Pancreas (tissue), 10 donors: ENCODE results near the gene NBPF11. TPM values are rescaled to one million over a fixed set of nuclear protein-coding genes. Genes with fewer than 3 reads are reported as not detected.
A peak's percentile ranks its signal among the peaks of the same experiment; 100 is the strongest.

Experiments
- ATAC-seq, 4 donors: fragments of 200-7000 bp; cut with Tn5 transposase; one replicate each; pipeline versions ENCODE4 v1.8.0 to v1.9.1; 2020; ENCODE audit warnings: mild to moderate bottlenecking in 4 of 4, moderate library complexity in 4 of 4
- DNase-seq, 6 donors: peaks; one replicate each; pipeline ENCODE4 v3.0.0-alpha.2; 2020
- FAIRE-seq: peaks from 2 replicates; lab custom pipeline; 2012; peaks lifted over from hg19 to GRCh38; lab: Jason Lieb, UNC
- H3K27ac ChIP-seq, 4 donors: fragments of 200-600 bp; sonication (generic); 1 replicate in 3 of 4; 2 replicates in 1 of 4; pipeline versions ENCODE4 v1.5.0 to v1.8.0; 2020
- H3K27me3 ChIP-seq, 4 donors: fragments of 200-600 bp; one replicate each; pipeline ENCODE4 v1.8.0; 2021
- H3K36me3 ChIP-seq, 3 donors: fragments of 200-600 bp; sonication (generic) in 1 of 3; one replicate each; pipeline versions ENCODE4 v1.5.0 to v1.8.0; 2020 to 2021
- H3K4me1 ChIP-seq, 3 donors: fragments of 200-600 bp; one replicate each; pipeline ENCODE4 v1.8.0; 2021
- H3K4me3 ChIP-seq, 4 donors: fragments of 200-600 bp; sonication (generic) in 2 of 4; one replicate each; pipeline versions ENCODE4 v1.5.0 to v1.8.0; 2020 to 2021
- H3K9me3 ChIP-seq, 4 donors: fragments of 200-600 bp; one replicate each; pipeline ENCODE4 v1.8.0; 2021
- WGBS, 2 donors: extraction: QIAGEN DNeasy Blood & Tissue Kit; methylation state at CpG; one replicate each; pipeline ENCODE4 v1.1.7; 2013; 5-methylcytosine and 5-hydroxymethylcytosine counted together
- intact Hi-C, 3 donors: fragments of 100-400 bp; cut with DNase I; formaldehyde crosslinking; loops; one replicate each; pipeline versions ENCODE4 v1.11.1 to v1.14.2; 2022
- polyA plus RNA-seq, 2 donors: library from polyadenylated mRNA; stranded (reverse); fragments of 200-250 nt; gene quantifications; one replicate each; pipeline ENCODE4 v1.2.3, GENCODE V29; 2013
- total RNA-seq, 6 donors: library from RNA; stranded (reverse); fragmentation: NEBNext Ultra II Directional in 4 of 6; extraction: Animal tissue kit (Norgen Biotek cat#: 25700) in 4 of 6; gene quantifications; one replicate each; pipeline versions ENCODE4 v1.2.1 to v1.2.4, GENCODE V29; 2021 to 2023
- TF ChIP-seq, protein P1 (sequence below), 4 donors: fragments of 200-600 bp; sonication (generic) in 3 of 4; IDR thresholded peaks; one replicate each; pipeline versions ENCODE4 v1.5.0 to v1.8.0; 2021; ENCODE audit warnings: antibody characterized with exemption in 4 of 4
- donor health status: healthy with polysubstance abuse.
- donor health status: DM: no; HTN: no; CAD: no; lungs with moderate emphysema.
- donor health status: DM: no; HTN: no; CAD: no.
- donor health status: control.
- donor health status: control.
- donor health status: Bipolar disorder and iron deficiency.
- donor health status: DM: yes; HTN: yes; CAD: no.
- donor health status: DM: no; HTN: no; CAD: no.
- donor health status: DM: no; HTN: no; CAD: no.
- donor health status: DM: yes; HTN: yes; CAD: no.

Gene NBPF11
- total and polyA plus RNA-seq, 8 donors = 4.0 to 9.8 (median 6.3) TPM

DNA sequence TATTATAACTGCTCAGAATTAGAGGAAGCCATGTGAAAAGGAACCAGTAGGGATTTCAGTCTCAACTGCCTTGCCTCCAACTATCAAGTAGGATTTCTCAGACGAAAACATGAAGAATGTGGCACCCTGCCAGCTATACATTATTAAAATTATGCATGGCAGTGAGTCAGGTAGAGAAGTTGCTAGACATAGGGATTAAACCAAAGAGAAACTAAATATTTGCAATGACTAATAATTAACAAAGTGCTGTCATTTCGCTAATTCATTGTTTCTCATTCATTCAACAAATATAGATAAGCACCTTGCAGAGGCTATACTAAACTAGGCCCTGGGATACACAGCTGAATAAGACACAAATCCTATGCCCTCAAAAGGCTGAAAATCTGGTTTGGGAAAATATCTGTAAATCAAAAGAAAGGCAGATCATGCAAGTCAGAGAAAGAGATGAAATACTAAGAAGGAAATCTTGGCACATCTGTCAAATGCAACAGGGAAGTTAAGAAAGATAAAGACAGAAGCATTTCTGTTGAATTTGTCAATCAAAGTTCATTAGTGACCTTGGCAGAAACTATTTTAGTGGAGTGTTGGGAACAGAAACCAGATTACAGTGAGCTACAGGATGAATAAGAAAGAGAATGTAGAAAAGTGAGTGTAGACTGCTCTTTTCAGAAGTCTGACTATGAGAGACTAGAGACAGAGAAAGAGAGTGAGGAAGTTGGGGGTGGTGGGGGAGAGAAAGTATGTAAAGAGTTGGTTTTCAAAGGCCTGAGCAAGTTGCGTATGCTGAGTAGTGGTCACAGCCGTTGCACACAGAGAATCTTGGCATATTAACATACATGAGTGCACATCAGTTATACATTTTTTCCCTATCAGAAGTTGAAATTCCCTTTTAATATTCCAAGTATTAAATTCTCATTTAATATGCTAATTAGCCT is 14.7 kb upstream of the NBPF11 start:
- intact Hi-C loops = no loop called here
- TF ChIP-seq, protein P1, sequence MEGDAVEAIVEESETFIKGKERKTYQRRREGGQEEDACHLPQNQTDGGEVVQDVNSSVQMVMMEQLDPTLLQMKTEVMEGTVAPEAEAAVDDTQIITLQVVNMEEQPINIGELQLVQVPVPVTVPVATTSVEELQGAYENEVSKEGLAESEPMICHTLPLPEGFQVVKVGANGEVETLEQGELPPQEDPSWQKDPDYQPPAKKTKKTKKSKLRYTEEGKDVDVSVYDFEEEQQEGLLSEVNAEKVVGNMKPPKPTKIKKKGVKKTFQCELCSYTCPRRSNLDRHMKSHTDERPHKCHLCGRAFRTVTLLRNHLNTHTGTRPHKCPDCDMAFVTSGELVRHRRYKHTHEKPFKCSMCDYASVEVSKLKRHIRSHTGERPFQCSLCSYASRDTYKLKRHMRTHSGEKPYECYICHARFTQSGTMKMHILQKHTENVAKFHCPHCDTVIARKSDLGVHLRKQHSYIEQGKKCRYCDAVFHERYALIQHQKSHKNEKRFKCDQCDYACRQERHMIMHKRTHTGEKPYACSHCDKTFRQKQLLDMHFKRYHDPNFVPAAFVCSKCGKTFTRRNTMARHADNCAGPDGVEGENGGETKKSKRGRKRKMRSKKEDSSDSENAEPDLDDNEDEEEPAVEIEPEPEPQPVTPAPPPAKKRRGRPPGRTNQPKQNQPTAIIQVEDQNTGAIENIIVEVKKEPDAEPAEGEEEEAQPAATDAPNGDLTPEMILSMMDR (IDR thresholded peaks at IDR 0.05) = no peak
- ATAC-seq = peak in 3 of 4 donors; percentile 43 to 78 (median 55)
- FAIRE-seq = no peak
- Histone ChIP-seq H3K27ac (no peak overlapping the region), H3K9me3 (no peaks in the 10 kb centered on the region), H3K36me3 (no peaks in the 10 kb centered on the region), H3K4me1 (peaks cover 0 to 11% (median 0%) of the 10 kb centered on the region in 3 donors), H3K27me3 (no peaks in the 10 kb centered on the region), H3K4me3 (no peak overlapping the region)
- no peak for DNase-seq
- WGBS, 2 donors = 49 to 54% methylated on average over 4 of the region's 4 CpGs

DNA sequence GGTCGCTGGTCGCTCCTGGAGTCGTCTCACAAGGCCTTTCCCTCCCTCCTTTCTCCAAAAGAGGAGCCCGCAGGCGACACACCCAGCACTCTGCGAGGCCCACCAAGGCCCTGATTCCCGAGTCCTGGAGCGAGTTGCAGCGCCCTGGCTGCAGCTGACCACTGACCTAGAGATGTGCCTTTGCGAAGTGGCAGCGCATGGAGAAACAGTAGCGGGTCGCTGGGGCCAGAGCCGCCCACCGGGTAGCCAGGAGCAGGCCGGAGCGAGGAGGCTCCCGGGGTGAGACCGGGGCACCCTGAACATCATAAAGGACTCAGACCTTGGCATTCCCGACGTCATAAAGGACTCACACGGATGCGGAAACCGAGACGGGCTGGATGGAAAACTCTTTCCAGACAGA is 10.3 kb upstream of the NBPF11 start:
- Histone ChIP-seq H3K4me1 (peaks cover 0 to 11% (median 0%) of the 10 kb centered on the region in 3 donors), H3K27ac (no peak overlapping the region), H3K27me3 (peaks cover 0 to 13% (median 4%) of the 10 kb centered on the region in 4 donors), H3K9me3 (no peaks in the 10 kb centered on the region), H3K4me3 (no peak overlapping the region), H3K36me3 (no peaks in the 10 kb centered on the region)
- TF ChIP-seq, protein P1 (IDR thresholded peaks at IDR 0.05) = no peak
- intact Hi-C loops = no loop called here
- 88 to 94% methylated on average over 25 of the region's 25 CpGs for WGBS, 2 donors
- ATAC-seq = no peak
- DNase-seq = peak in 1 of 6 donors; percentile 34
- FAIRE-seq = no peak

DNA sequence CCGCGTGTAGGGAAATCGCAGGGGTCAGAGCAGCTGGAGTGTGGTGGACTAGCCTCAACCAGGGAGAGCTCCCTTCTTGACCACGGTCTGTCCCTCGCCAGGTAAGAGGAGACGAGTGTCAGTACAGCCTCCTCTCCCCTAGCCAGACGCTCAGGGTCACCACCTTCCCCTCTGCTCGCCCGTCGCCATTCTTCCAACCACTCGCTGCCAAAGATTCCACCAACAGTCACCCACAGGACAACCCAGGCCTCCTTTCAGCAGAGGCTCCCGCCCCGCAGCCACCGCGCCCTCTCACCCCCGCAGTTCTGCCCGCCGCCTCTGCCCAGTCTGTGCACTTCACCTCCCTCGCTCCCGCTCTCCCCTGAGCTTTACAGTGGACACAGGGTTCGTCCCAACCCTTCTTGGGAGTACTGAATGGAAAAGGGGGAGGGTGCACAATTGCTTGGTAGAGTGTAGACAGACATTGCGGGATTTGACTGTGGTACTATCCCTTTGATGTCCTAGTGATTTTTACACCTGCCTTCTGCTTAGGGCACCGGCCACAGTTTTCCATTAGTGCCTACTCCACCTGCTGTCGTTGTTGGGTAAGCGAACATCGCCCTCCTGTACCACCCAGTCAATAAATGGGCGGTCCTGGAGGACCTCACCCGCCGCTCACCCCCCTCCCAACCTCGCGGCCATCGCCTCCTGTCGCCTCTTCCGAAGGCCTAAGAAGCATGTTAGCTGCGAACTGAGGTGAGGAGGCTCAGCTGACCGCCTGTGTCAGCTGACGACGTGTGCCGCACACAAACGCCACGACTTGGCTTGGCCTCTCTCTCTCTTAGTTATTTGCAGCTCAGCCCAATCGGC is 9.2 kb upstream of the NBPF11 start:
- Histone ChIP-seq H3K4me1 (peaks cover 0 to under 1% (median 0%) of the 10 kb centered on the region in 3 donors), H3K27ac (no peak overlapping the region), H3K4me3 (no peak overlapping the region), H3K36me3 (no peaks in the 10 kb centered on the region), H3K27me3 (peaks cover 0 to 13% (median 4%) of the 10 kb centered on the region in 4 donors), H3K9me3 (no peaks in the 10 kb centered on the region)
- WGBS, 2 donors = 70% methylated on average over 39 to 42 of the region's 42 CpGs
- no peak for FAIRE-seq
- intact Hi-C loops = no loop called here
- DNase-seq = peak in 1 of 6 donors; percentile 41
- peak in 1 of 4 donors; percentile 31 for ATAC-seq
- TF ChIP-seq, protein P1 (IDR thresholded peaks at IDR 0.05) = no peak

DNA sequence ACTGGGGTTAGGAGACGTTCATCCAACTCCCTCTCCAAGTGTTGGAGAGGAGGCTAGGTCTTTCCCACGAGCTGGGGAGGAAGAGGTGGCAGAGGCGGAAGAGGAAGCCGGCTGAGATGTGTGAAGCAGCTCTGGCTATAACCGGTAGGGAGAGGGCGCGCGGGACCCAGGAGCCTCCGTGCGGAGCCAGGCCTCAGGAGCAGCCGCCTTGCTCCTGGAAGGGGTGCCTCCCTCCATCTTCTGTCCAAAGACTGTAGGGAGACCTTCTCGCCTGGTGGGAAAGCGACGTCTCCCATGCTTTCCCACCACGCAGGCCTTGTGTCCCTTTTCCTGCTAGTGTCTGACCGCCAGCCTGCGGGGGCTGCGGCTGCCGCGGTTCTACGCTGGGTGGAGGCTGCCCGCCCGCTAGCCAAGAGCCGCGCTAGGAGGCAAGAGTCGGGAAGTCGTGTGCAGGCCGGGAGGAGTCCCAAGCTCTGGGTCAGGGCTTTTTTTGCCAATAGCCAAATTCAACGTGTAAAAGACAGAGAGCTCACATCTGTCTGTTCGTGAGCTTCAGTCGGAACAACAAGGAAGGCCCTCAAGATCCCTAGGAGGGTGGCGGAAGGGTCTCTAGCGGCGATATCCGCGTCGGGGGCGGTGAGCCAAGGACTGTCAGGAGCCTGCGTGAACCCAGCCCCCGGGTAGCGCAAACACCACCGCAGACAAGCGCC is 8.4 kb upstream of the NBPF11 start:
- Histone ChIP-seq H3K27ac (no peak overlapping the region), H3K36me3 (no peaks in the 10 kb centered on the region), H3K9me3 (no peaks in the 10 kb centered on the region), H3K27me3 (peaks cover 0 to 13% (median 4%) of the 10 kb centered on the region in 4 donors), H3K4me1 (no peaks in the 10 kb centered on the region), H3K4me3 (no peak overlapping the region)
- peak in 1 of 4 donors; percentile 24 for ATAC-seq
- no peak for FAIRE-seq
- TF ChIP-seq, protein P1 (IDR thresholded peaks at IDR 0.05) = no peak
- intact Hi-C loops = no loop called here
- WGBS, 2 donors = 57 to 60% methylated on average over 43 of the region's 43 CpGs
- peak in 2 of 6 donors; percentile 48 to 53 for DNase-seq
